Liver (tissue), 3 donors: ENCODE measurements around the gene PDE6B.

Experiments used
- ATF3 ChIP-seq: IDR thresholded peaks from 2 replicates; pipeline ENCODE4 v1.6.1; 2016; ENCODE audit warnings: antibody characterized with exemption
- CTCF ChIP-seq: fragments of 150-350 bp; IDR thresholded peaks from 2 replicates; pipeline ENCODE4 v1.5.1; 2017; ENCODE audit warnings: improper control_type of control experiment, low read depth, low read length; ENCODE audit not compliant: missing input control
- EGR1 ChIP-seq, 2 donors: IDR thresholded peaks; 2 replicates each; pipeline ENCODE4 v1.6.1; 2016 to 2018; ENCODE audit warnings: antibody characterized with exemption in 2 of 2, low read depth in 2 of 2
- JUND ChIP-seq, 2 donors: IDR thresholded peaks; 2 replicates each; pipeline ENCODE4 v1.6.1; 2016; ENCODE audit warnings: antibody characterized with exemption in 2 of 2
- NR2F2 ChIP-seq: IDR thresholded peaks from 2 replicates; pipeline ENCODE4 v1.6.1; 2016; ENCODE audit warnings: antibody characterized with exemption
- RAD21 ChIP-seq, 2 donors: IDR thresholded peaks; 2 replicates each; pipeline ENCODE4 v1.6.1; 2016; ENCODE audit warnings: antibody characterized with exemption in 2 of 2, mild to moderate bottlenecking in 2 of 2
- TAF1 ChIP-seq: conservative IDR thresholded peaks from 2 replicates; pipeline ENCODE4 v1.6.1; 2016; ENCODE audit warnings: antibody characterized with exemption, mild to moderate bottlenecking
- TF ChIP-seq, protein P1 (sequence below): IDR thresholded peaks from 2 replicates; pipeline ENCODE4 v1.6.1; 2016; ENCODE audit warnings: antibody characterized with exemption, mild to moderate bottlenecking
- donor health status: healthy.
- donor health status: healthy.

- TF ChIP-seq CTCF (no peak), JUND (IDR thresholded peaks at IDR 0.05) (no peak), NR2F2 (no peak), ATF3 (no peak), RAD21 (IDR thresholded peaks at IDR 0.05) (no peak), TAF1 (no peak), EGR1 (IDR thresholded peaks at IDR 0.05; ENCODE audit: low read depth in 2 of 2) (no peak)
- TF ChIP-seq, protein P1, sequence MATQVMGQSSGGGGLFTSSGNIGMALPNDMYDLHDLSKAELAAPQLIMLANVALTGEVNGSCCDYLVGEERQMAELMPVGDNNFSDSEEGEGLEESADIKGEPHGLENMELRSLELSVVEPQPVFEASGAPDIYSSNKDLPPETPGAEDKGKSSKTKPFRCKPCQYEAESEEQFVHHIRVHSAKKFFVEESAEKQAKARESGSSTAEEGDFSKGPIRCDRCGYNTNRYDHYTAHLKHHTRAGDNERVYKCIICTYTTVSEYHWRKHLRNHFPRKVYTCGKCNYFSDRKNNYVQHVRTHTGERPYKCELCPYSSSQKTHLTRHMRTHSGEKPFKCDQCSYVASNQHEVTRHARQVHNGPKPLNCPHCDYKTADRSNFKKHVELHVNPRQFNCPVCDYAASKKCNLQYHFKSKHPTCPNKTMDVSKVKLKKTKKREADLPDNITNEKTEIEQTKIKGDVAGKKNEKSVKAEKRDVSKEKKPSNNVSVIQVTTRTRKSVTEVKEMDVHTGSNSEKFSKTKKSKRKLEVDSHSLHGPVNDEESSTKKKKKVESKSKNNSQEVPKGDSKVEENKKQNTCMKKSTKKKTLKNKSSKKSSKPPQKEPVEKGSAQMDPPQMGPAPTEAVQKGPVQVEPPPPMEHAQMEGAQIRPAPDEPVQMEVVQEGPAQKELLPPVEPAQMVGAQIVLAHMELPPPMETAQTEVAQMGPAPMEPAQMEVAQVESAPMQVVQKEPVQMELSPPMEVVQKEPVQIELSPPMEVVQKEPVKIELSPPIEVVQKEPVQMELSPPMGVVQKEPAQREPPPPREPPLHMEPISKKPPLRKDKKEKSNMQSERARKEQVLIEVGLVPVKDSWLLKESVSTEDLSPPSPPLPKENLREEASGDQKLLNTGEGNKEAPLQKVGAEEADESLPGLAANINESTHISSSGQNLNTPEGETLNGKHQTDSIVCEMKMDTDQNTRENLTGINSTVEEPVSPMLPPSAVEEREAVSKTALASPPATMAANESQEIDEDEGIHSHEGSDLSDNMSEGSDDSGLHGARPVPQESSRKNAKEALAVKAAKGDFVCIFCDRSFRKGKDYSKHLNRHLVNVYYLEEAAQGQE: no peak
Measured at GRCh38 chr4:620201-620600, 5.2 kb upstream of the PDE6B start.
